Left ventricle myocardium superior (tissue), 1 donor: ENCODE results near the gene OR8B12. TPM values are rescaled to one million over a fixed set of nuclear protein-coding genes. Genes with fewer than 3 reads are reported as not detected.
"Not testable (repeated sequence)": the region's sequence is repeated elsewhere in the genome, so short reads cannot be mapped to it uniquely, and the experiment has no call there.

ENCODE experiments used
- ATAC-seq: fragments of 200-7000 bp; cut with Tn5 transposase; one replicate; pipeline ENCODE4 v1.9.1; 2020; ENCODE audit warnings: mild to moderate bottlenecking, moderate library complexity
- DNase-seq: peaks from one replicate; pipeline ENCODE4 v3.0.0-alpha.2; 2020
- intact Hi-C: fragments of 100-400 bp; cut with micrococcal nuclease; formaldehyde crosslinking; loops from one replicate; pipeline ENCODE4 v1.11.0; 2022
- total RNA-seq: library from RNA; stranded (reverse); fragmentation: NEBNext Ultra II Directional; extraction: Animal tissue kit (Norgen Biotek cat#: 25700); gene quantifications from one replicate; pipeline ENCODE4 v1.2.1, GENCODE V29; 2021
- donor health status: DM: no; HTN: yes; CAD: no; lungs with severe emphysema.

OR8B12 gene
- total RNA-seq, 1 donor from 2014 or later = not detected

GRCh38 chr11:124535552-124536232 is 7.8 kb downstream of the OR8B12 start:
- intact Hi-C loops = loop anchor here (2.0 kb wide), 1 partner anchor 65 kb away; no protein-coding TSS in a partner anchor
- ATAC-seq = no peak

GRCh38 chr11:124534051-124534450 is 9.4 kb downstream of the OR8B12 start:
- no peak for DNase-seq
- intact Hi-C loops = no loop called here
- no peak for ATAC-seq

More at GRCh38 chr11:124535552-124536232, 7.8 kb downstream of the OR8B12 start:
- no peak for DNase-seq

- intact Hi-C loops = no loop called here
- no peak for ATAC-seq
- DNase-seq = no peak
Measured at GRCh38 chr11:124533626-124534025, 9.8 kb downstream of the OR8B12 start.

- intact Hi-C loops = no loop called here
- ATAC-seq = no peak
- no peak for DNase-seq
Measured at GRCh38 chr11:124520550-124520854, 23.0 kb downstream of the OR8B12 start.

- no peak for ATAC-seq
- intact Hi-C loops = no loop called here
- no peak for DNase-seq
Measured at GRCh38 chr11:124519850-124520549, 23.5 kb downstream of the OR8B12 start.

- intact Hi-C loops = no loop called here
- ATAC-seq (peak; percentile 26), DNase-seq (no peak)
Measured at GRCh38 chr11:124518989-124519451, 24.4 kb downstream of the OR8B12 start.

- intact Hi-C loops = no loop called here
- ATAC-seq (no peak), DNase-seq (no peak)
Measured at GRCh38 chr11:124517314-124517713, 26.1 kb downstream of the OR8B12 start.

GRCh38 chr11:124514675-124515074 is 28.8 kb downstream of the OR8B12 start:
- intact Hi-C loops, DNase-seq: not testable (repeated sequence)
- ATAC-seq = peak; percentile 33

- DNase-seq (no peak), ATAC-seq (no peak)
- intact Hi-C loops = no loop called here
Measured at GRCh38 chr11:124514131-124514530, 29.3 kb downstream of the OR8B12 start.

GRCh38 chr11:124511745-124512144 is 31.7 kb downstream of the OR8B12 start:
- DNase-seq (no peak), ATAC-seq (no peak)
- intact Hi-C loops = no loop called here

GRCh38 chr11:124510279-124510678 is 33.2 kb downstream of the OR8B12 start:
- DNase-seq (no peak), ATAC-seq (no peak)
- intact Hi-C loops = no loop called here

- DNase-seq (no peak), ATAC-seq (no peak)
- intact Hi-C loops = no loop called here
Measured at GRCh38 chr11:124499711-124500110, 43.7 kb downstream of the OR8B12 start.

GRCh38 chr11:124493016-124493655 is 50.3 kb downstream of the OR8B12 start:
- ATAC-seq = no peak
- no peak for DNase-seq
- intact Hi-C loops = no loop called here

Other genes starting within 250 kb of the OR8B12 start
- gene OR8D1, start 229.7 kb downstream of the OR8B12 start, total RNA-seq = not detected
- not detected for gene OR8D2, start 223.5 kb downstream of the OR8B12 start, total RNA-seq
- gene OR8B2, start 159.2 kb downstream of the OR8B12 start, total RNA-seq = not detected
- not detected for gene OR8B3, start 144.6 kb downstream of the OR8B12 start, total RNA-seq
- gene OR8B4, start 118.8 kb downstream of the OR8B12 start, total RNA-seq = not detected
- gene OR8B8, start 98.0 kb downstream of the OR8B12 start, total RNA-seq = not detected
- not detected for gene OR8A1, start 26.3 kb upstream of the OR8B12 start, total RNA-seq
- not detected for gene PANX3, start 67.8 kb upstream of the OR8B12 start, total RNA-seq
- gene TBRG1, start 79.2 kb upstream of the OR8B12 start, total RNA-seq = 20.6 TPM
- gene SIAE, start 130.1 kb upstream of the OR8B12 start, total RNA-seq = 77.7 TPM
- gene SPA17, start 130.2 kb upstream of the OR8B12 start, total RNA-seq = 1.2 TPM
- 4.1 TPM for gene NRGN, start 196.3 kb upstream of the OR8B12 start, total RNA-seq
- 1.1 TPM for gene VSIG2, start 208.6 kb upstream of the OR8B12 start, total RNA-seq
- 40.5 TPM for gene ESAM, start 218.6 kb upstream of the OR8B12 start, total RNA-seq